Psoas muscle (tissue), 8 donors: ENCODE results near the gene MCOLN2. TPM values are rescaled to one million over a fixed set of nuclear protein-coding genes. Genes with fewer than 3 reads are reported as not detected.

Experiments used
- ATAC-seq, 4 donors: fragments of 200-7000 bp; cut with Tn5 transposase; one replicate each; pipeline ENCODE4 v1.9.1; 2020; ENCODE audit warnings: moderate library complexity in 3 of 4, mild to moderate bottlenecking in 2 of 4
- DNase-seq, 2 donors: peaks; one replicate each; pipeline ENCODE4 v3.0.0-alpha.2; 2020
- H3K27ac ChIP-seq: fragments of 200-600 bp; one replicate; pipeline ENCODE4 v1.8.0; 2022
- H3K27me3 ChIP-seq, 3 donors: fragments of 200-600 bp in 1 of 3; one replicate each; pipeline versions ENCODE4 v1.6.1 to v1.8.0; 2013 to 2022; ENCODE audit warnings: low read length in 2 of 3, mild to moderate bottlenecking in 2 of 3, moderate library complexity in 1 of 3; ENCODE audit not compliant: insufficient read depth in 3 of 3
- H3K36me3 ChIP-seq, 2 donors: fragments of 200-600 bp in 1 of 2; one replicate each; pipeline versions ENCODE4 v1.6.1 to v1.8.0; 2013 to 2022; ENCODE audit warnings: low read depth in 1 of 2, mild to moderate bottlenecking in 1 of 2, moderate library complexity in 1 of 2; ENCODE audit not compliant: insufficient read depth in 1 of 2
- H3K4me1 ChIP-seq: fragments of 200-600 bp; one replicate; pipeline ENCODE4 v1.8.0; 2022
- H3K4me3 ChIP-seq: fragments of 200-600 bp; one replicate; pipeline ENCODE4 v1.8.0; 2022; ENCODE audit warnings: mild to moderate bottlenecking
- H3K9me3 ChIP-seq: fragments of 200-600 bp; one replicate; pipeline ENCODE4 v1.8.0; 2022
- WGBS, 3 donors: extraction: QIAGEN DNeasy Blood & Tissue Kit; methylation state at CpG; one replicate each; pipeline versions ENCODE4 v1.1.6 to v1.1.7; 2013; 5-methylcytosine and 5-hydroxymethylcytosine counted together
- intact Hi-C, 2 donors: fragments of 100-400 bp; cut with DNase I; formaldehyde crosslinking; loops; one replicate each; pipeline versions ENCODE4 v1.11.0 to v1.14.2; 2022
- polyA plus RNA-seq, 3 donors: library from polyadenylated mRNA; stranded (reverse); fragments of 200-250 nt; gene quantifications; one replicate each; pipeline ENCODE4 v1.2.3, GENCODE V29; 2013
- total RNA-seq, 4 donors: library from RNA; stranded (reverse); fragmentation: NEBNext Ultra II Directional in 2 of 4; extraction: Animal tissue kit (Norgen Biotek cat#: 25700) in 2 of 4; gene quantifications; one replicate each; pipeline versions ENCODE4 v1.2.1 to v1.2.4, GENCODE V29; 2021 to 2023
- TF ChIP-seq, protein P1 (sequence below): fragments of 200-600 bp; IDR thresholded peaks from one replicate; pipeline ENCODE4 v1.8.0; 2022; ENCODE audit warnings: antibody characterized with exemption
- donor health status: healthy with polysubstance abuse.
- donor health status: DM: no; HTN: no; CAD: no; lungs with moderate emphysema.
- donor health status: Bipolar disorder and iron deficiency.
- donor health status: healthy.
- donor health status: DM: yes; HTN: yes; CAD: no.
- donor health status: DM: no; HTN: no; CAD: no.
- donor health status: DM: no; HTN: no; CAD: no.
- donor health status: DM: yes; HTN: yes; CAD: no.

Gene MCOLN2
- total and polyA plus RNA-seq, 7 donors: 0.03 to 0.54 (median 0.14) TPM; not detected in 3

DNA sequence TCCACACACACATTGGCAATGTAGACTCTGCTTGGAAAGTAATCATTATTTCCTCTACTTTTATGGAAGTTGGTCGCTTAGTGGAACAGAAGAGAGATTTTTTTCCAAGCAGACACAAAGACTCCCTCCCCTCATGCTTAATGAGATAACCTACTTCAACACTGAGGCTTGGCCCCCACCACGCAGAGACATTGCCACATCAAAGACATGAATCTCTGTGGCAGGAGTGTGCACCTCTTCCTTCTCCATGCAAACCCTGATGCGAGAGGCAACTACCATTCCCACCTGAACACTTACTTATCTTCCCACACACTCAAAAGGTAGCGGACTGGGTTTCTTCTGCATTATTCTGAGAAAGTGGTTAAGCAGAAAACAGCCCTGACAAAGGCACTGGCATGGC is 66.6 kb downstream of the MCOLN2 start:
- 84 to 94% (median 84%) methylated on average over 4 of the region's 4 CpGs for WGBS, 3 donors

DNA sequence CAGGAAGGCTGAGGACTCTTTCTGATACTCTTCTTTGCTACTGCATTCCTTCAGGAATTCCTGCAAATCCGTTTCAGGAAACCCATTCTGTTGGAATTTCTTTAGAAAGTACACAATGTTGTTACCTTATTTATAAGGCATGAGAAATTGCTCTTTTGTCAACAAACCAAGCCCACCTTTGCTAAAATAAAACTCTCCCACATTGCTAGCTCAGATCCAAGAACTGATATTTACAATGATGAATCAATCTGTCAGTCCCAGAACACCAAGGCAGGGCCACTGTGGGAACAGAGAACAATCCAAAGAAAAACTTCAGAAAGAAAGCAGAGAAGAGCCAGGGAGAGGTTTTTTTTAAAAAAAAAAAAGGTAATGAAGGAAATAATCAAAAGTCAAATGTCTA is 67.3 kb downstream of the MCOLN2 start:
- WGBS, 3 donors: 19 to 41% (median 30%) methylated on average over 1 of the region's 1 CpG
- ATAC-seq: no peak
- Histone ChIP-seq H3K36me3 (no peaks in the 10 kb centered on the region), H3K27ac (no peak overlapping the region), H3K27me3 (no peaks in the 10 kb centered on the region), H3K4me3 (no peak overlapping the region), H3K9me3 (no peaks in the 10 kb centered on the region), H3K4me1 (no peaks in the 10 kb centered on the region)
- intact Hi-C loops: no loop called here
- TF ChIP-seq, protein P1, sequence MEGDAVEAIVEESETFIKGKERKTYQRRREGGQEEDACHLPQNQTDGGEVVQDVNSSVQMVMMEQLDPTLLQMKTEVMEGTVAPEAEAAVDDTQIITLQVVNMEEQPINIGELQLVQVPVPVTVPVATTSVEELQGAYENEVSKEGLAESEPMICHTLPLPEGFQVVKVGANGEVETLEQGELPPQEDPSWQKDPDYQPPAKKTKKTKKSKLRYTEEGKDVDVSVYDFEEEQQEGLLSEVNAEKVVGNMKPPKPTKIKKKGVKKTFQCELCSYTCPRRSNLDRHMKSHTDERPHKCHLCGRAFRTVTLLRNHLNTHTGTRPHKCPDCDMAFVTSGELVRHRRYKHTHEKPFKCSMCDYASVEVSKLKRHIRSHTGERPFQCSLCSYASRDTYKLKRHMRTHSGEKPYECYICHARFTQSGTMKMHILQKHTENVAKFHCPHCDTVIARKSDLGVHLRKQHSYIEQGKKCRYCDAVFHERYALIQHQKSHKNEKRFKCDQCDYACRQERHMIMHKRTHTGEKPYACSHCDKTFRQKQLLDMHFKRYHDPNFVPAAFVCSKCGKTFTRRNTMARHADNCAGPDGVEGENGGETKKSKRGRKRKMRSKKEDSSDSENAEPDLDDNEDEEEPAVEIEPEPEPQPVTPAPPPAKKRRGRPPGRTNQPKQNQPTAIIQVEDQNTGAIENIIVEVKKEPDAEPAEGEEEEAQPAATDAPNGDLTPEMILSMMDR: no peak
- no peak for DNase-seq

More for the DNA sequence above, 66.6 kb downstream of the MCOLN2 start:
- Histone ChIP-seq H3K27ac (no peak overlapping the region), H3K27me3 (no peaks in the 10 kb centered on the region), H3K4me3 (no peak overlapping the region), H3K9me3 (no peaks in the 10 kb centered on the region), H3K4me1 (no peaks in the 10 kb centered on the region), H3K36me3 (no peaks in the 10 kb centered on the region)
- TF ChIP-seq, protein P1: no peak
- no peak for DNase-seq
- ATAC-seq: no peak
- intact Hi-C loops: loop anchor here in 1 of 2 donors (10.0 kb wide), 2 partner anchors 156 to 296 kb away; no protein-coding TSS in a partner anchor

DNA sequence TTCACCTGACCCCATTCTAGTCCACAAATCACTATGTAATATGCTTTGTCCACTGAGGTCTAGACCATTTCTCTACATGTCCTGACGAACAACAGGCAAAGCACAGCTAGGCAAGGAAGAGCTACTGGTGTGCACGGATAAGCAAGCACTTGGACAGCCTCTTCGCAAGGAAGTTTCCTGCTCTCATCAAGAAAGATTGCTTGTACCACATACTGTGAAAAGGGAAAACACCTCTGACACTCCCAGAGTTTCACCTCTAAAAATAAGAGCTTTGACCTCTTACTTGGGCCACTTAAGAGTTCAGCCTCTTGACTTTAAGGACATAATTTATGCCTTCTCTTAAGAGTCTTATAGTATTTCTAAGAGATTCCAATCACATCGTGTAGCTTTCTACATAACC is 67.9 kb downstream of the MCOLN2 start:
- TF ChIP-seq, protein P1: no peak
- Histone ChIP-seq H3K4me3 (no peak overlapping the region), H3K36me3 (no peaks in the 10 kb centered on the region), H3K4me1 (no peaks in the 10 kb centered on the region), H3K9me3 (no peaks in the 10 kb centered on the region), H3K27ac (no peak overlapping the region), H3K27me3 (no peaks in the 10 kb centered on the region)
- DNase-seq (no peak), ATAC-seq (no peak)
- intact Hi-C loops: no loop called here
- WGBS, 3 donors: 30 to 37% (median 30%) methylated on average over 4 of the region's 4 CpGs

DNA sequence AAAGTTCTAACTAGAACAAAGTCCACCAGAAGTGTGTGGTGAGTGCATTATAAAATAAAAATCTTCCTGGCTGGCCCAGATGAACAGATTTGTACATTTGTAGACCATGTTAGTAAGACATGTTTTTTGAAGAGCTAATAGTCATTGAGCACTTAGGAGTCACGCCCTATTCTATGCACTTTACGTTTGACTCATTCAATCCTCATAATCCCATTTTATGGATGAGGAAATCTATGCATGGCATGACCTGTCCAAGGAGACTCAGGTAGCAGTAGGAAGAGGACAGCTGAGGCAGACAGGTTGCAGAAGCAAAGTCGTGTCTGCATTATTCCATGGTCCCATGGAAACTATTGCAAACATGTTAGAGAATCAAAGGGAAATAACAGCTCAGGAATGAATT is 73.6 kb downstream of the MCOLN2 start:
- intact Hi-C loops: no loop called here
- 66 to 78% (median 72%) methylated on average over 3 of the region's 3 CpGs for WGBS, 3 donors
- Histone ChIP-seq H3K9me3 (no peaks in the 10 kb centered on the region), H3K4me1 (no peaks in the 10 kb centered on the region), H3K36me3 (no peaks in the 10 kb centered on the region), H3K27me3 (peaks cover 0 to 2% (median 0%) of the 10 kb centered on the region in 3 donors), H3K4me3 (no peak overlapping the region), H3K27ac (no peak overlapping the region)
- DNase-seq (no peak), ATAC-seq (no peak)
- TF ChIP-seq, protein P1: no peak

DNA sequence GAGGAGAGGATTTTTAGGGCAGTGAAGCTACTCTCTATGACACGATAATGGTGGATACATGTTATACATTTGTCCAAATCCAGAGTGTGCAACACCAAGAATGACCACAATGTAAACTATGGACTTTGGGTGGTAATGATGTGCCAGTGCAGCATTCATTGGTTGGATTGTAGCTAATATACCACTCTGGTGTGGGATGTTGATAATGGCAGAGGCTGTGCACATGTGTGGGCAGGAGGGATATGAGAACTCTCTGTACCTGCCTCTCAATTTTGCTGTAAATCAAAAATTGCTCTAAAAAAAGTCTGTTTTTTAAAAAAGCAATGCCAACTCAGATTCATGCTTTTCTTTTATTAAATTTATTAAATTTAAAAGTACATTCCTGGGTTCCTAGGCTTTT is 76.8 kb downstream of the MCOLN2 start:
- TF ChIP-seq, protein P1: no peak
- Histone ChIP-seq H3K27ac (no peak overlapping the region), H3K27me3 (peaks cover 0 to 5% (median 0%) of the 10 kb centered on the region in 3 donors), H3K4me3 (no peak overlapping the region), H3K9me3 (no peaks in the 10 kb centered on the region), H3K4me1 (no peaks in the 10 kb centered on the region), H3K36me3 (no peaks in the 10 kb centered on the region)
- DNase-seq (no peak), ATAC-seq (no peak)
- intact Hi-C loops: no loop called here
- WGBS, 3 donors: 77 to 96% (median 94%) methylated on average over 1 of the region's 1 CpG
